ENCODE results near the gene TGOLN2.
"Not testable (repeated sequence)": the region's sequence is repeated elsewhere in the genome, so short reads cannot be mapped to it uniquely, and the experiment has no call there.

TGOLN2 gene

DNA sequence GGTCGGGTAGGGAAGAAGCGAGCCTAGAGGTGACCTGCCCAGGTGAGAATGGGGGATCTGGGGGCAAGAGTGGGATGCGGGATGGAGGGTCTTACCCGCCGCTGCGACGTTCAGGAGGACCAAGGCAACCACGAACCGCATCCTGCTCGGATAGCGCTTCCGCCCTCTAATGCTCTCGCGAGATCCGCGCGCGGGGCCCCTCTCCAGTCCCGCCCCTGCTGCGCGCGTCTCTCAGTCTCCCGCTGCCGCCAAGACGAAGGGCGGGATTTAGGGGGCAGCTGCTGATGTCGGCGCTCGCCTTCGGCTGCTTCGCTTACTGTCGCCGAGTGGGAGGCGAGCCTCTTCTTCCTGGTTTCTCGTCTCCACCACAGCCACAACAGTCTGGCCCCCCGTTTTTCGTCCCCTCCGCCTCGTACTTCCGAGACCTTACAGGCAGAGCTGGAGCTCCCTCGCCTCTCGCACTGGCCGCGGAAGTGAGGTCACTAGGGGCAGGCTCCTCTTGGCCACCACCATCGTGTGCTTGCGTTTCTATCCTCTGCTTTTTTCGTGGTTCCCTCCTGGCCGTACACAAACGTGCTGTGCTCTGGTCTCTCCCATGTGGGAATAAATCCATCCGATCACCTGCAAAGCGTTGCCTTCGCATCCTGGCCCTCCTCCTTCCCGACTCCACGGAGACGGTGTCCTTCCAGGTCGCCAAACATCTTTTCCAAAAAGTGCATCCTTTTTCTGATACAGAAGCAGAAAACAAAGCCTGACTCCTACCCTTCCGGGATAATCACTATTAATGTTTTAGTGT, at the start of gene TGOLN2:
Gene TGOLN2, minus strand, starts transcription at position 168 of the 796 bp plus-strand sequence. Its CDS starts 27 bp downstream, at position 141.
- peak; percentile 85 to 89 for DNase-seq (ENCODE audit: extremely low read depth in 1 of 2, low read depth in 1 of 2)

- DNase-seq (ENCODE audit: extremely low read depth in 1 of 2, low read depth in 1 of 2), result no peak
Measured at GRCh38 chr2:85377083-85377482, 49.3 kb upstream of the TGOLN2 start.

DNA sequence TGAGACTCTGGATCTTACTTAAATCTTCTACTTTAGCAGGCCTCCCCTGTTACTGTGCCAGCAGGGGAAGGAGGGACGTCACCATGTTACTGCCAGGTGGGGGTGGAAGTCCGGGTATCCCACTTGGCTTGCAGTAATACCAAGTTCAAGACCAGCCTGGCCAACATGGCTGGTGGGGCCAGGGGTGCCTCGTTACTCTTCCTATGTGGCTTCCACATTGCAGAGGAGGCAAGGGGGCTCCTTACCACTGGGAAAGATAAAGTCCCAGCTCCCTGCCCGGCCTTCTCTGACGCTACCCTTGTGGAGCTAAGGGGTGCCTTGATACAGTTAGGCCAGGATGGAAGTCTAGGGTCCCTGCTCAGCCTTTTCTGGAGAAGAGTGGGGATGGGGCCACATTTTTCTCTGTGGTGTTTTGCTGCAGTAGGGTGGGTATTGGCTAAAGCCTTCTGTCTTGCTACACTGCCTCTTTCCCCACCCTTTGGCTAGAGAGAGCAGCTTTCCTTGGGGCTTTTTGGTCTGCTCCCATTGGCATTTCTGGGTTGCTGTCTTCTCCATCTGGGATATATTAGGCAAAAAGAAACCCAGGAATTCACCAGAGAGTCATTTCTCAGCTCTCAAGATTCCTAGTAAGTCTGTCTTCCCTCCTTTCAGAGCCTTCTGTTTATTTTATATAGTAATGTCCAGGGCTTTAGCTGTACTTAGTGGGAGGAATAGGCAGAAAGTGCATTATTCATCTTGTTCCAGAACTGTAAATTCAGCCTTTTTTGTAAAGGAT, 48.7 kb upstream of the TGOLN2 start:
- DNase-seq (ENCODE audit: extremely low read depth in 1 of 2, low read depth in 1 of 2), result no peak

- DNase-seq (ENCODE audit: extremely low read depth in 1 of 2, low read depth in 1 of 2), result no peak
Measured at GRCh38 chr2:85371045-85371444, 43.3 kb upstream of the TGOLN2 start.

DNA sequence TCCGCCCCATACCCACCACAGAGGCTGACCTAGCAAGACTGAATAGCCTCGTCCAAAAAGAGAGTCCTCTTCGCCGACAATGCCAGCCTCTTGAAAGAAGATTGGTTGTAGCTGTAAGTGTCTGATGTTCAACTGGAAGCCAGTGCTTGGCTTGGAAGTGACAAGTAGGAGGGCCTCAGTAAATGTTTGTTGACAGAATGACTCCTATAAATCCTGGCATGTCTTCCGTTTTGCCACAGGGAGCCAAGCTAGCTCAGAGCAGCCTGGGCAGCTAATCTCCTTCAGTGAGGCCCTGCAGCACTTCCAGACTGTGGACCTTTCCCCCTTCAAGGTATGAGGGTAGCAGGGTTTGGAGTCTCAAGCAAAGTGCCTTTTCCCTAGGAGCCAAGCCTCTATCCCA, 41.7 kb upstream of the TGOLN2 start:
- DNase-seq (ENCODE audit: extremely low read depth in 1 of 2, low read depth in 1 of 2), result no peak

- DNase-seq (ENCODE audit: extremely low read depth in 1 of 2, low read depth in 1 of 2), result no peak
Measured at GRCh38 chr2:85368921-85369320, 41.1 kb upstream of the TGOLN2 start.

- DNase-seq (ENCODE audit: extremely low read depth in 1 of 2, low read depth in 1 of 2), result no peak
Measured at GRCh38 chr2:85367180-85367579, 39.4 kb upstream of the TGOLN2 start.

DNA sequence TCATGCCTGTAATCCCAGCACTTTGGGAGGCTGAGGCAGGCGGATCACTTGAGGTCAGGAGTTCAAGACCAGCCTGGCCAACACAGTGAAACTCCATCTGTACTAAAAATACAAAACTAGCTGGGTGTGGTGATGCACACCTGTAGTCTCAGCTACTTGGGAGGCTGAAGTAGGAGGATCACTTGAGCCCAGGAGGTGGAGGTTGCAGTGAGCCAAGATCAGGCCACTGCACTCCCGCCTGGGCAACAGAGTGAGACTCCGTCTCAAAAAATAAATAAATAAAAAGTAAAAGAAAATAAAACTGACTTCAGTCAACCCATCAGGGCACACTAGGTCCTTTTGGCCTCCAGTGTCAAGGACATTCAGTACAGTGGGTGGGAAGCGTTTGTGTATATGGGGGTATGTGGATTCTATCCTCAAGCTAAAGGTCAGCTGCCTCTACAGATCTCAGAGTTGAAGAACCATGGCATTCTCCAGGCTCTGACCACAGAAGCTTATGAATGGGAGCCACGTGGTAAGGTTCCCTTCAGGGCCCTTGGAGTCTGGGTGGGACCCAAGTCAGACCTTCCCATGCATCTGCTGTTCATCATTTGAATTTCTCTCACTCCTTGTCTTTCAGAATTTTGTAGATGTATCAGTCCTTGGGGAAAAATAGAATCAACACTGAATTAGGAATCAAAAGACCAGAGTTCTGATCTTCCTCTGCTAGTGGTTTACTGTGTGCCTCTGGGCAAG, 35.0 kb upstream of the TGOLN2 start:
- DNase-seq (ENCODE audit: extremely low read depth in 1 of 2, low read depth in 1 of 2), result not testable (repeated sequence)

DNA sequence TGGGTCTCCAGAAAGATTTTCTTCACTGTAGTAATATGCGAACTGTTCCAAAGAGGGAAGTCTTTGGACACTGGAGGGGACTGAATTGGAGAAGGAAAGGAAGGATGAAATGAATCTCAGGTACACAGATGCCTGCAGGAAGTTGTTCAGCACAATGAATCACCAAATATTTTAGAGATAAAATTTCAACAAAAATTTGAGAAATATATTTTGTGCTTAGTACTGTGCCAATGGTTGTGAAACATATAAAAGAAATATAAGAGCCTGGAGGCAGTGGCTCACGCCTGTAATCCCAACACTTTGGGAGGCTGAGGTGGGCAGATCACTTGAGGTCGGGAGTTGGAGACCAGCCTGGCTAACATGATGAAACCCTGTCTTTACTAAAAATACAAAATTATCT, 29.9 kb upstream of the TGOLN2 start:
- DNase-seq (ENCODE audit: extremely low read depth in 1 of 2, low read depth in 1 of 2), result no peak

GRCh38 chr2:85356186-85356585, 28.4 kb upstream of the TGOLN2 start:
- no peak for DNase-seq (ENCODE audit: extremely low read depth in 1 of 2, low read depth in 1 of 2)

GRCh38 chr2:85355521-85355920, 27.7 kb upstream of the TGOLN2 start:
- DNase-seq (ENCODE audit: extremely low read depth in 1 of 2, low read depth in 1 of 2), result no peak

DNA sequence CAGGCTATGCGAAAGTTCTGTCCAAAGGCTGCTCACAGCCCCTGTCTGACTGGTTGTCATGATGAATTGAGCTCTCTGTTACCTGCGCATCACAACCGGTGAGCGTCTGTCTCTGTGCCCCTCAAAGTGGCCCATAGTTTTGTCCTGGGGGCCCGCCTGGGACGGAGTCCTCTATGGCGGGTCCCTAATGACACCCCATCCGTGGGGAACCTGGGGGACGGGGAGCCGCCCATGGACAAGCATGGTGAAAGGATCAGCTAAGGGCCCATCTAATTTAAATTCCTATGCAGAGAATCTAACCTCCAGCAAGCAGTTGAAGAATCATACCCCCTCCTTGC, 27.3 kb upstream of the TGOLN2 start:
- DNase-seq (ENCODE audit: extremely low read depth in 1 of 2, low read depth in 1 of 2), result no peak

DNA sequence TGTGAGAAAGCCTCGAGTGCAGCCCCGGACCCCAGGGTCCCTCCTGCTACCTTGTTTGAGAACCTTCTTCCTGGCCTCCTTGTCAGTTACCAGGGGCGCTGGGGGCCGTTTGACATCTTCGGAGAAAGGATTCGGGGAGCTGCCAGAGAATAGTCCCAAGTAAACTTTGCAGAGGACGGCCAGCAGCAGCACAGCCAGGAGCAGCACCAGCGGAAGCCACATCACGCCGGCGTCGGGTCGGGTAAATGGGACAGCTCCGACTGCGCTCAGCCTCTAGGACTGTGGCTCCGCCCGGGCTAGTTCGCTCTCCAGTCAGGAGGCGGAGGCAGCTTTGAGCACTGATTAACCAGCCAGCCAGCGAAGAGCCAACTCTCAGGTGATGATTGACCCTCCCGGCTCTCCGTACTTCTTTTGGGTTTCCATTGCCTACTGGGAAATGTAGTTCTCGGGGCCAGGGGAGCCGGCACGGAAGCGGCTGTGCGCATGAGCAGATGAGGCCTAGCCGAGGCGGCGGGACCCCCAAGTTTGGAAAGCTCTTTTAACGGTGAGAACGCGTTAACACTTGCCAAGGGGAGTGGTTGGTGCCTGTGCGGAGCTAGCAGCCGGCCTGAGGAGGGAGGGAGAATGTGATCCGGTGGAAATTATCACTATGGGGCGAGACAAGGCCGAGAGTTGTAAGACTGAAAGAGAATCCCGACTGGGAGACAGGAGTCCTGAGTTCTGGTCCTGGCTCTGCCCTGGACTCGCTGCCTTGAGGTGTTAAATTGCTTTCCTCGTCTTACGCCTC, 26.7 kb upstream of the TGOLN2 start, which contains the start of the genes ELMOD3 and RETSAT:
Gene ELMOD3, plus strand, starts transcription at position 484 of the 787 bp plus-strand sequence. CDS start 2,430 bp downstream, outside the sequence.
Gene RETSAT, minus strand, starts transcription at position 243 of the 787 bp plus-strand sequence. Its CDS starts 21 bp downstream, at position 222.
- peak; percentile 88 to 97 for DNase-seq (ENCODE audit: extremely low read depth in 1 of 2, low read depth in 1 of 2)

- DNase-seq (ENCODE audit: extremely low read depth in 1 of 2, low read depth in 1 of 2), result no peak
Measured at GRCh38 chr2:85353876-85354285, 26.1 kb upstream of the TGOLN2 start.

DNA sequence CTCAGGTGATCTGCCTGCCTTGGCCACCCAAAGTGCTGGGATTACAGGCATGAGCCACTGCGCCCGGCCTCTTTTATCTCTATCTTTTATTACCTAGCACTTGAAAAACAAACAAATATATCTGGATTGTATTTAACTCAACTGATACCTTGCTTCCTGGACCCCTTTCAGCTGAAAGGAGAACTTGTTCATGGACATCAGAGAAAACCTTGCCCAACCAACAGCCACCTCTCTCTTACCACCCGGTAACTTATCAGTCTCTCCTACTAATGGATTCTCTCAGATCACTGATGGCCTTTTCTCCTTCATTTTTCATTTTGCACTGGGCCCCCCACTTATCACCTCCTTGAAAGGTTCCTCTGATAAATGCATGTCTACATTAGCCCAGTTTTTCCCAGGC, 19.8 kb upstream of the TGOLN2 start:
- no peak for DNase-seq (ENCODE audit: extremely low read depth in 1 of 2, low read depth in 1 of 2)

- no peak for DNase-seq (ENCODE audit: extremely low read depth in 1 of 2, low read depth in 1 of 2)
Measured at GRCh38 chr2:85344356-85344954, 16.7 kb upstream of the TGOLN2 start.

- DNase-seq (ENCODE audit: extremely low read depth in 1 of 2, low read depth in 1 of 2), result not testable (repeated sequence)
Measured at GRCh38 chr2:85343207-85343895, 15.6 kb upstream of the TGOLN2 start.

DNA sequence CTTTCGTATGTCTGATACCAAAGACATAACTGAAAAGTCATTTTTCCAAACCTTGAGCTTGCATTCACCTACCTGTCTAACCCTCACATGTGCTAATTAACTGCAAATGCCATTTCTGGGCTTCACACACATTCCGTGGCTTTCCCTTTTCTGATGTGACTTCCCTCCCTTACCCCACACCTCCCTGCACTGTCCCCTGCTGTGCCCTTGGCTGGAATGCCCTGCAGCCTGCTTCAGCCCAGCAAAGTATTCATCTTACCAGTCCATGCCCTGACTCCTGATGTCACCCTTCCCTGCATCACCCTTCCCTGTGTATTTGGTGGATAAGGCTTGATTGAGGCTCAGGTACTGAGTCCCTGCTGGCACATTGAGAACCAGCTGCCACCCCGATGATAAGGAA, 14.4 kb upstream of the TGOLN2 start:
- no peak for DNase-seq (ENCODE audit: extremely low read depth in 1 of 2, low read depth in 1 of 2)

- DNase-seq (ENCODE audit: extremely low read depth in 1 of 2, low read depth in 1 of 2), result no peak
Measured at GRCh38 chr2:85341269-85342029, 13.7 kb upstream of the TGOLN2 start.

Data from stimulated activated CD8-positive, alpha-beta memory T cell treated with anti-CD3 and anti-CD28 coated beads, Interleukin-7, amount 100 ng/mL, for 48 hours (primary cell).